Stimulated activated CD4-positive, alpha-beta T cell treated with anti-CD3 and anti-CD28 coated beads, TNF-alpha, amount 100 ng/mL, for 1 hour (primary cell): ENCODE results near the gene VAV2.

Experiments
- DNase-seq, 3 donors: peaks; one replicate each; pipeline ENCODE4 v3.0.0-alpha.2; 2020; ENCODE audit warnings: low read depth in 3 of 3, low spot score in 1 of 3

VAV2 gene

DNA sequence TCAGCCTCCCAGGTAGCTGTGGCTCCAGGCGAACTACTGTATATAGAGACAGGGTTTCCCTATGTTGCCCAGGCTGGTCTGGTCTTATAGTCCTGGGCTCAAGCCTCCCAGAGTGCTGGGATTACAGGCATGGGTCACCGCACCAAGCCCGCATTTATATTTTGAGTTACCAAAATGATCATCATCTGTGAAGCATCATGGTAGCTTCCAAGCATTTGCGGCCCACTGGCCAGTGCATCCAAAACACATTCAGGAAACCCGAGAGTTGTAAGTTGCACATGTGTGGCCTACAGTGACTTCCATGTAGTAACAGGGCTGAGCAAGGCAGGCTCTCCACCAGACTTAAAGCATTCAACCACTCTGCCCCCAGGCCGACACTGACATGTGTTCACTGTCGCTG lies 35.4 kb upstream of the VAV2 start:
- DNase-seq: no peak

- DNase-seq: no peak
Measured at GRCh38 chr9:134026981-134027380, 34.9 kb upstream of the VAV2 start.

DNA sequence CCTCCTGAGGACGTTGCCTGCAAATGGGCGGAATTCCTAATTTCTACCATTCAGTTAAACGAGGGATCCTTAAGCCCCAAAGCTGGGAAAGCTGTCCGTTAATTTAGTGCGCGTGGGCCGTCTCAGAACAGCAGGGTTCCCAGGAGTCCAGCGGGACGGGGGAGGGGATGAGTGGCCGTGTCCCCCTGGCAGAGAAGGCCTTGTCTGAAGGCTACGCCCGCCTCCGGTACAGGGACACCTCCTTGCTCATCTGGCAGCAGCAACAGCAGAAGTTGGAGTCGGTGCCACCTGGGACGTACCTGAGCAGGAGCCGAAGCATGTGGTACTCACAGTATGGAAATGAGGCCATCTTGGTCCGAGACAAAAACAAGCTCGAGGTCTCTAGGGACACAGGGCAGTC lies 34.5 kb upstream of the VAV2 start:
- DNase-seq: no peak

DNA sequence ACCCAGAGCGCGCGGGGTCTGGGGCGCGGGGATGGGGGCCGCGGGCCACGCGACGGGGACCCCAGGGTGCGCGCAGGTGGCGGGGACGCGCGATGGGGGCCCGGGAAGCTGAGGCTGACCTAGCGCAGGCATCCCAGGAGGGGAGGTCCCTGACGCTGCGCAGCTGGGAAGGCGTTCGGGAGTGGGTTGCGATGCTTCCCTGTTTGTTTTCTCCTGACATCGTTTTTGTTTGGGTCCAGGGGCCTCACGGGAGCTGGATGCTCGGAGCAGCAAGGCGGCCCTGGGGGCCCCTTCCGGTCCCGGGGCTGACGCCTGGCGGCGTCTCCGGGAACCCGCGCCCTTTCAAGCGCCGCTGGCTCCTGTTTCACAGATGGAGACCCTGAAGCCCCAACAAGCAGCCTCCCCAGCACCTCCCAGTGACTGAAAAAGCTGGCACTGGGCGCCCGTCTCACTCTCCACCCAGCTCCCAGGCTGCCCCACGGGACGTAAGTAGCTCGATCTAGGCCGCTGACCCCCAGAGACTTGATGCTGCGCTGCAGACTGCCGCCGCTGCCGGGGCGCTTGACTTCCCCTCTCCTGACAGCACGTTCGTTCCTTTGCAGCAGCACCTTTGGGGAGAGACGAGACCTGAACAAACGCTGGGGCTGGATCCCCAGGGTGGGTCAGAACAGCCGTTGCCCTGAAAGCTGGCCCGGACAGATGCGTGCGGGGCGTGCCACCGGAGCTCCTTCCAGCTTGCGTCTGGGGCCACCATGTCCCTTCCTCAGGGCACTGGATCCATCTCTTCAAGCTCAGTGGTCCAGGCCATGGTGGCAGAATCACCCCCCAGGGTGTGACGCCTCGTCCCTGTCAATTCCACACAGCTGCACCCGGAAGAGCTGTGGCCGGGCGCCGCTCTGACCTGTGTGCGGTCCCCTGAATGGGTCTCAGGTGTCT lies 33.8 kb upstream of the VAV2 start:
- DNase-seq: peak in 2 of 3 donors; percentile 12 to 28

GRCh38 chr9:134024828-134025605 lies 32.9 kb upstream of the VAV2 start, which contains the start of gene BRD3OS:
Gene BRD3OS, plus strand, starts transcription at chr9:134025481. Its CDS starts 1,267 bp downstream, at chr9:134026748.
- peak; percentile 77 to 87 (median 85) for DNase-seq

GRCh38 chr9:134024214-134024792 lies 32.2 kb upstream of the VAV2 start:
- DNase-seq: no peak

GRCh38 chr9:134014946-134015345 lies 22.8 kb upstream of the VAV2 start:
- no peak for DNase-seq

DNA sequence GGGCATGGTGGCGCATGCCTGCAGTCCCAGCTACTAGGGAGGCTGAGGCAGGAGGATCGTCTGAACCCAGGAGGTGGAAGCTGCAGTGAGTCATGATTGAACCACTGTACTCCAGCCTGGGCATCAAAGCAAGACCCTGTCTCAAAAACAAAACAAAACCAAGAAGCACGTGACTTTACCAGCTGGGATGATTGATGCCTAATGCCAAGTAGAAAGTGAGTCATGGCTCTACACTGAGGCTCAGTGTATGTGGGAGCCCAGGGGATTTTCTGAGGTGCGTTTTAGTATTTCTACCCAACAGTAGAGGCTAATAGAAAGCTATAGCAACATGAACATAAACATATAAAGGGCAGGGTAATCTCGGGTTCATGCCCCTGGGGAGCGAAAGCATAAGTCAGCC lies 19.3 kb upstream of the VAV2 start:
- DNase-seq: no peak

GRCh38 chr9:134010310-134011173 lies 18.4 kb upstream of the VAV2 start:
- no peak for DNase-seq

GRCh38 chr9:134007571-134007970 lies 15.4 kb upstream of the VAV2 start:
- no peak for DNase-seq

- no peak for DNase-seq
Measured at GRCh38 chr9:134007150-134007549, 15.0 kb upstream of the VAV2 start.

GRCh38 chr9:134005381-134005780 lies 13.3 kb upstream of the VAV2 start:
- DNase-seq: no peak

- DNase-seq: no peak
Measured at GRCh38 chr9:134004881-134005280, 12.8 kb upstream of the VAV2 start.

GRCh38 chr9:134004131-134004873 lies 12.2 kb upstream of the VAV2 start:
- DNase-seq: no peak

DNA sequence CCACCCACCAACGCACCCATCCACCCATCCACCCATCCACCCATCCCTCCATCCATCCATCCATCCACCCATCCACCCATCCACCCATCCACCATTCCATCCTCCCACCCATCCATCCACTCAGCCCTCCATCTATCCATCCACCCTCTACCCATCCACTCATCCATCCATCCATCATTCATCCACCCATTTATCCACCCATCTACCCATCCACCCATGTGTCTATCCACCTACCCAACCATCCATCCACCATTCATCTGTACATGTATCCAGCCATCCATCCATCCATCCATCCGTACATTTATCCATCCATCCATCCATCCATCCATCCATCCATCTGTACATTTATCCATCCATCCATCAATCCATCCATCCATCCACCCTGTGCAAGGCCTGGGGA lies 11.1 kb upstream of the VAV2 start:
- DNase-seq: no peak

DNA sequence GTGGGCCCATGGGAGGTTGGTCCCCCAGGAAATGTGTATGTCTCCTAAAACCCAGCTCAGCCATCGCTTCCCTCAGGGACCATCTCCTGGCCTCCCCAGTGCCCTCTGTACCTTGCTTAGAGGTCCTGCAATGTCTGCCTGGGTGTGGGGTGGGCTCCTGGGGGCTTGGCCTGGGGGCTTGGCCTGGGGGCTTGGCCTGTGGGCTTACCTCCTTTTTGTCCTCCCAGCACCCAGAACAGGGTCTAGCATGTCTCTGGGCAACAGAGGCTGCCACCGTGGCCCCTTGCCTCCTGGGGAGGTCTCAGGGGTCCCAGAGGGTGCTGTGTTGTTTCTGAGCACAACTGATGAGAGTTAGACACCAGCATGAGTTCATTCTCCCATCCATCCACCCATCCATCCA lies 10.7 kb upstream of the VAV2 start:
- DNase-seq: no peak

- no peak for DNase-seq
Measured at GRCh38 chr9:133999851-134000265, 7.7 kb upstream of the VAV2 start.

- no peak for DNase-seq
Measured at GRCh38 chr9:133998915-133999595, 6.9 kb upstream of the VAV2 start.

GRCh38 chr9:133997584-133997983 lies 5.5 kb upstream of the VAV2 start:
- DNase-seq: no peak
